HG03378 (cell line): ENCODE measurements around the gene TRMT11.
"Not testable (repeated sequence)": the region's sequence is repeated elsewhere in the genome, so short reads cannot be mapped to it uniquely, and the experiment has no call there.

ENCODE experiments used
- ATAC-seq: cut with Tn5 transposase; IDR thresholded peaks from one replicate; pipeline ENCODE4 v1.9.1; 2021; ENCODE audit warnings: mild to moderate bottlenecking, moderate library complexity; ENCODE audit not compliant: unreplicated experiment

The TRMT11 gene

GRCh38 chr6:125956506-125957390 lies 29.6 kb upstream of the TRMT11 start, which contains the start of gene HINT3:
HINT3 (plus strand) TSS chr6:125956770; CDS start chr6:125956978, 208 bp downstream.
- peak; percentile 86 for ATAC-seq

DNA sequence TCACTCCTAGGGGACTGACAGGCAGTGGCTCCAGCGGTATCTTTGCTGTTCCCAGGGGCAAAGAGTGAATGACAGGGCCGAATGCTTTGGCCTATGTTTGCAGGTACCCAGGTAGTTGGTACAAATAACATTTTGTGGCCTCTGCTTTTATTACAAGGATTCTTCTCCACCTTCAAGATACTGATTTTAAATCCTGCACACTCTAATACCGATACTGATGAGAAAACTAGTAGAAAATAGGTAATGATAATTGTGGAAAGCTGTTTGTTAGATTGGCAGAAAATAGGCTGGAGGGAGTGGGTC lies 29.0 kb upstream of the TRMT11 start:
- ATAC-seq = no peak

DNA sequence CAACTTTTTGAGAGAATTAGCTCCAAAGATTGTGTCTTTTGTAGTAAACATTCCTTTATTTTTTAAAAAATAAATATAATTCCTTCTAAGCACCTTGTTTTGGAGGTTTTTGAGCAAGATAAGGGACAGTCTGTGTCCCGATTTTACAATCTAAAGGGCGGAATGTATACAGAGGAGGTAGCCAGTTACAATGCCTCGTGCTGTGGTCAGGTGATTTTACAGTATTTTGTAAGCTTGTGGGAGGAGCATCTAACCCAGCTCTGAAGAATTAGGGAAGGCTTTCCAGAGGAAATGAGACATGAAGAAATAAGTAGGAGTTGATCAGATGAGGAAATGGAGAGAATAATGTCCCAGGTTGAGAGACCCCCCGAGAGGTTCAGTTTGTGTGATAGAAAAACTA lies 28.5 kb upstream of the TRMT11 start:
- no peak for ATAC-seq

DNA sequence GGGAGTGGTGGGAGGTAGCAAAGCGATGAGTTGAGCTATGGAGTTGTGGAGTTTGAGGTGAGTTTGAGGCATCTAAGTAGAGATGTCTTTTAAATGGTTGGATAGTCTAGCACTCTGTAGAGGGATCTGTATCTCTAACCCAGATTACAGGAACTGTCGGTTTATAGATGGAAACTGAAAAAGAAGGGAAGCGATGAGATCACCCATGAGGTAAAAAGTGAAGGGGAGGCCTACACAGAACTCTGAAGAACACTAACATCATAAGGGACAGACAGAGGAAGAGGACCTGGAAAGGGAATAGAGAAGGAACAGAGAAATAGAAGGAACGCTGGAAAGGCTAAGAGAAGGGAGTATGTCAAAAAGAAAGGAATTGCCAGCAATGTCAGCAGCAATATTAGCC lies 27.3 kb upstream of the TRMT11 start:
- ATAC-seq = no peak

- ATAC-seq = no peak
These were observed 25.2 kb upstream of the TRMT11 start for GRCh38 chr6:125961117-125961516.

- ATAC-seq = no peak
These were observed 23.3 kb upstream of the TRMT11 start for GRCh38 chr6:125962900-125963497.

DNA sequence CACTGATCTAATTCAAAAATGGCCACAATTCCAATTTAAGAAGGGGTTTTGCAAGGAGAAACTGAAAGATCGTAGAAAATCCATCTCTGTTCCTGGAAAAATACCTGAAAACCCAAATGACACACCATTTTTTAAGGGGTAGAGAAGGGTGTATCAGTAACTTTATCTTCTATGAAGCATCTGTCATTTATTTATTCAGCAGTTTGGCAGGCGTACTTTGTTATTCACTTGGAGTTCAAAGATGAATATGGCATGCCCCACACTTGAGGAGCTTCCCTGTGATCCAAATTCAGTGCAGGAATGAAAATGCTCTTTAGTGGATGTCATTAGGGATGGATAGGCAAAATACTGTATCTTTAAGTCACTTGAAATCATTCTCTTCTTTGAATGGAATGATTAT lies 22.5 kb upstream of the TRMT11 start:
- ATAC-seq = no peak

- ATAC-seq = no peak
These were observed 19.8 kb upstream of the TRMT11 start for GRCh38 chr6:125966569-125966968.

DNA sequence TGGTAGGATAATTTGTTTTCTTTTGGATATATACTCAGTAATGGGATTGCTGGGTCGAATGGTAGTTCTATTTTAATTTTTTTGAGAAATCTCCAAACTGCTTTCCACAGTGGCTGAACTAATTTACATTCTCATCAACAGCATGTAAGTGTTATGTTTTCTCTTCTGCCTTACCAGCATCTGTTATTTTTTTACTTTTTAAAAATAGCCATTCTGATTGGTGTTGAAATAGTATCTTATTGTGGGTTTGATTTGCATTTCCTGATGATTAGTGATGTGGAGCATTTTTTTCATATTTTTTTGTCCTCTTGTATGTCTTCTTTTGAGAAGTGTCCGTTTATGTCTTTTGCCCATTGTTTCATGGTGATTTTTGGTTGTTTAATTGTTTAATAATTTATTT lies 17.8 kb upstream of the TRMT11 start:
- ATAC-seq = no peak

GRCh38 chr6:125970760-125971159 lies 15.6 kb upstream of the TRMT11 start:
- ATAC-seq = no peak

- not testable (repeated sequence) for ATAC-seq
These were observed 13.9 kb upstream of the TRMT11 start for GRCh38 chr6:125972478-125972877.

DNA sequence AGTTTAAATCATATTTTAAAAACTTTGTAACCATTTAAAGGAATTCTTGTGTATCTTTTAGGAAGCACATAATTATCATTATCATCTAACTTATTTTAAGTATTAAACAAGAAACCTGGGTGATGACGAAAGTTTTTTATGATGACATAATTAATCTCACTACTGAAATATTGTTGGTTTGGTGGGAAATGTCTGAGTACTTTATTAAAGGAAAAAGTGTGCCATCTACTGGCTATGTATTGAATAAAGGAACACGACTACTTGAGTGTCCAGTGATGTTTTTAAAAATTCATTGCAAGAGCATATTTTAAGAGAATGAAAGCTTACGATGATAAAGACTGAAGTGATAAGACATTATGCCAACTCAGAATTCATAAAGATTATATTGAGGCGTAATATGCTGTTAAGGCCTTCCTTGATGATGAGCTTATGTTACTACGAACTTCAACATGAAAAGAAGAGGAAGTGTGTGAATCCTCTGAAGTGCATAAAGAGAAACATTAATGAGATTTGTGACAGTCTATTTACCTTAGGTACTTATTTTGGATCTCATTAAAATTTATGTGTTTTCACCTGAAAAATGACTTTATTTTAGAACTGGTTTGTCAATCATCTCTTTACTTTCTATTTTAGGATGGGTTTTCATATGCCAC lies 12.0 kb upstream of the TRMT11 start:
- peak; percentile 75 for ATAC-seq

DNA sequence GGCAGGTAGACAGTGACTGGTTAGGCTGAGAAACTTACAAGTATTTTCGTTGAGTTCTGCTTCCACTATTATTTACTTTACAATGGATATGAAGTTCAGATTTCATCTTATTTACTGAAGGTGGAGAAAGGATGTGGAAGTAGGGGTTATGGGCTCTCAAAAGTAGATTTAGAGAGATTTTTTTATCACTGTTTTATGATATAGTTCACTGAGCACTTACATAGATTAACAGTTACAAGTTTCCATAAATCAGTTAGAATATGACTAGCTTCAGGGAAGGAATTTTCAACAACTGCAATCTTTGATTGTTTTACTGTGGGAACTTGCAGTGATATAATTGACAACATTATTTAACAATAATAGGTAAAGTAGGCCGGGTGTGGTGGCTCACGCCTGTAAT lies 7.2 kb upstream of the TRMT11 start:
- no peak for ATAC-seq

DNA sequence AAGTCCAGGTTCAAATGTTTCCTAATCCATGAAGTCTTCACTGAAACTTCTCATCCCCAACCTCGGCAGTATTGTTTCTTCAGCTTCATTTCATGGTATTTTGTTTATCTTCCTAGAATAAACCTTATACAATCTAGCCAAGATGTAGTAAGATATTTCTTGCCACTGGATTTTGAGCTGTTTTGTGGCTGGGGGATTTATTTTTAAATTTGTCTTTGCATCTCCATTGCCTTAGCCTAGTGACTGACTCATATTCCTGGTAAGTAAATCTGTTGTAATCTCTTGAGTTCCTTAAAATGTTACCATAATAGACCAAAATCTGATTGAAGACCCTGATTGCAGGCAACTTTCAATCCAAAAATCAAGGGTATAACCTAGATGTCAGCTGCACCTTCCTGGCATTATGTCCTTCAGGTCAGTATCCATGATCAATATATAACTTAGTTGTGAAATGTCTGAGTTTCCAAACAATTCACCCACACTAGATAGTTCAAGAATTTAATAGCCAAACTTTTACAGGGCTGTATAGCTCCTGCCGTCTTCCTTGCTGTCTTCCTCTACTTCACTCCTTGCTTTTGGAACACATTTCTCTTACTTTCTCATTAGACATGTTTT lies 4.7 kb upstream of the TRMT11 start:
- no peak for ATAC-seq

- ATAC-seq = no peak
These were observed 2.9 kb upstream of the TRMT11 start for GRCh38 chr6:125983246-125983945.

GRCh38 chr6:125984311-125984710 lies 2.0 kb upstream of the TRMT11 start:
- no peak for ATAC-seq

- ATAC-seq = no peak
These were observed 818 bp upstream of the TRMT11 start for GRCh38 chr6:125985522-125985921.

DNA sequence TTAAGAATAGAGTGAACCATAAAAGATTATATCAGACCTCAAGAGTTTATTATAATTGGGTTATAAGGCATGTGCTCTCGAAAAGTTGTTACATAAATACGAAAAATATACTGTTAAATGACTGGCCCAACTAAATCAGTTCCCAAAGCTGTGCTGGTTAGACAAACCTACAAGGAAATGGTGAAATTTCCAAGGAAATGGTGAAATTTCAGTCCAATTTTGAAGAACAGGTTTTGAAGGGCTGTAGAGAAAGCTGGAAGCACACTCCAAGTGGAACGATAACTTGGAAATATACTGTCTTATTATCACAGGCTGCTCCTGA lies 400 bp upstream of the TRMT11 start:
- no peak for ATAC-seq

DNA sequence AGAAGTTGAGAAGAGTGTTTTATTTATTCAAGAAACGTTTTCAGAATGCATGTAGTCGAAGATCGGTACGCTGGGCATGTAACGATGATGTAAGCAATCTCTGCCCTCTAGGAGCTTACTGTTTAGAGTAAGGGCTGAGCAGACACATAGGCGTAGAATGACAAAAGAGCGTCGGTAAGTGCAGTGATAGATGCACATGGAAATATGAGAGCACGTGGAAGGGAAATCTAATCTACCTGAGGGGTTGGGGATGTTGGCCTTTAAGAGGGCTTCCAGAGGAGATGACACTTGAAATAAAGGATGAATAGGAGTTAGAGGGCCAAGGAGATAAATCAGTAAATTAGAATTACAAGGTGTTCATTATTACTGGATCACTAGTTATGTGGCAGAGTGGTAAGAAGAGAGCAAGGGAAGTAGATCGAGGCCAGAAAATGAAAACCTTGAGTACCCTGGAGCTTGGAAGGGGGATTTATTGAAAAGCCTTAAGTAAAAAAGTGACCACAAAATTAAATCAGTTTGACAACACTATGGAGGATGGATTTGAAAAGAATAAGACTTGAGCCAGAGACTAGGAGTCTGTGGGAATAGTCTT lies 782 bp downstream of the TRMT11 start:
- peak; percentile 27 for ATAC-seq

DNA sequence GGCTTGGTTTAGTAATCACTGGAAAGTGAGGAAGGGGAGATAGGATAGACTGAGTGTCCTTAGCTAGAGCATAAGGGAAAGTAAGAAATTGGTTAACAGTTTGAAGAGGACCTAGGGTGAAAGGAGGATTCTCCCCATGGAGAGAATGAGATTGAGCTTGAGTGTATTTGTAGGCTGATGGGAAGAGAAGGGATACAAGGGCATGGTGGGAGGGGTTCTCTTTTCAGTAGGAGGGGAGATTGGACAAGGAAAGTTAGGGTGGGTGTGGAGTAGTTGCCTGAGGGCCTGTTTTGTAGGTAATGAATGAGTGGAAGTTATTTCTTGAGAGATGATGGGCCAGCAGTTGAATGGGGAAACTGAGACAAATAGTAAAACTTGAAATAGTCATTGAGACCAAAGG lies 1.9 kb downstream of the TRMT11 start:
- no peak for ATAC-seq

GRCh38 chr6:125989631-125990030 lies 3.3 kb downstream of the TRMT11 start:
- ATAC-seq = no peak
